GM12872 (cell line): Measurements from ENCODE around the gene SPEM3.

Experiments
- CTCF ChIP-seq: IDR thresholded peaks from 3 replicates; pipeline ENCODE4 v1.5.1; 2011; ENCODE audit warnings: low read depth, mild to moderate bottlenecking, low read length, moderate library complexity; ENCODE audit not compliant: insufficient read depth

SPEM3 gene

GRCh38 chr17:7410634-7411426 is 17.8 kb upstream of the SPEM3 start:
- no peak for TF ChIP-seq CTCF

GRCh38 chr17:7411427-7411750 is 17.3 kb upstream of the SPEM3 start:
- TF ChIP-seq CTCF, result no peak

- TF ChIP-seq CTCF, result no peak
These were observed 15.2 kb upstream of the SPEM3 start for GRCh38 chr17:7413346-7413985.

- no peak for TF ChIP-seq CTCF
These were observed 13.8 kb upstream of the SPEM3 start for GRCh38 chr17:7414837-7415236.

GRCh38 chr17:7415784-7416183 is 12.9 kb upstream of the SPEM3 start:
- no peak for TF ChIP-seq CTCF

GRCh38 chr17:7416323-7416722 is 12.3 kb upstream of the SPEM3 start:
- no peak for TF ChIP-seq CTCF

GRCh38 chr17:7417056-7417655 is 11.5 kb upstream of the SPEM3 start:
- no peak for TF ChIP-seq CTCF
